WTC11 (cell line): ENCODE measurements around the gene FAM118B. TPM values are rescaled to one million over a fixed set of nuclear protein-coding genes. Genes with fewer than 3 reads are reported as not detected.
A peak's percentile ranks its signal among the peaks of the same experiment; 100 is the strongest.

Experiments
- ATAC-seq: fragments of 200-7000 bp; cut with Tn5 transposase; 2 replicates; pipeline ENCODE4 v1.10.0; 2021; ENCODE audit warnings: mild to moderate bottlenecking, moderate library complexity
- CTCF ChIA-PET: fragments of 300-600 bp; sonication (Branson Sonifier 250); formaldehyde crosslinking; loops from one replicate; lab custom pipeline; 2021; ENCODE audit warnings: antibody characterized with exemption; lab: Charles Lee
- POLR2A ChIA-PET: fragments of 350-600 bp; sonication (Branson Sonifier 250); formaldehyde crosslinking; loops from one replicate; lab custom pipeline; 2021; ENCODE audit warnings: antibody characterized with exemption; lab: Charles Lee
- DNase-seq: peaks from one replicate; pipeline ENCODE4 v3.0.0; 2021; ENCODE audit warnings: low spot score
- H3K27ac Mint-ChIP-seq: 2 replicates; pipeline ENCODE4 v1.8.0; 2021; ENCODE audit warnings: mixed read lengths
- H3K27me3 Mint-ChIP-seq: 2 replicates; pipeline ENCODE4 v1.8.0; 2021; ENCODE audit warnings: low read depth, mild to moderate bottlenecking, moderate library complexity, mixed read lengths
- H3K36me3 Mint-ChIP-seq: 2 replicates; pipeline ENCODE4 v1.8.0; 2021; ENCODE audit warnings: mixed read lengths
- H3K4me1 Mint-ChIP-seq: 2 replicates; pipeline ENCODE4 v1.8.0; 2022; ENCODE audit warnings: mixed read lengths
- H3K4me3 Mint-ChIP-seq: 2 replicates; pipeline ENCODE4 v1.8.0; 2021; ENCODE audit warnings: mild to moderate bottlenecking, moderate library complexity, mixed read lengths
- H3K9me3 Mint-ChIP-seq: 2 replicates; pipeline ENCODE4 v1.8.0; 2021; ENCODE audit warnings: mixed read lengths
- AR ChIP-seq: fragments of 250-450 bp; sonication (Bioruptor Pico); IDR thresholded peaks from 2 replicates; pipeline ENCODE4 v1.9.0; 2021; ENCODE audit warnings: mild to moderate bottlenecking
- ATF2 ChIP-seq: sonication (generic); formaldehyde crosslinking; IDR thresholded peaks from 2 replicates; pipeline ENCODE4 v1.8.1; 2022; ENCODE audit warnings: low read depth, missing genetic modification reagents, borderline replicate concordance
- ATF6 ChIP-seq: sonication (generic); formaldehyde crosslinking; IDR thresholded peaks from 2 replicates; pipeline ENCODE4 v1.8.1; 2023; ENCODE audit warnings: mild to moderate bottlenecking, missing genetic modification reagents
- CDX4 ChIP-seq: fragments of 250-450 bp; sonication (Bioruptor Pico); IDR thresholded peaks from 2 replicates; pipeline ENCODE4 v1.9.0; 2021; ENCODE audit warnings: moderate library complexity, mild to moderate bottlenecking, inconsistent platforms, borderline replicate concordance
- CREM ChIP-seq: sonication (generic); formaldehyde crosslinking; IDR thresholded peaks from 2 replicates; pipeline ENCODE4 v1.8.1; 2022; ENCODE audit warnings: mild to moderate bottlenecking, missing genetic modification reagents, moderate library complexity
- ESRRA ChIP-seq: sonication (generic); formaldehyde crosslinking; IDR thresholded peaks from 2 replicates; pipeline ENCODE4 v1.8.1; 2022; ENCODE audit warnings: mild to moderate bottlenecking, missing genetic modification reagents, borderline replicate concordance
- ETV6 ChIP-seq: sonication (generic); formaldehyde crosslinking; IDR thresholded peaks from 2 replicates; pipeline ENCODE4 v1.8.1; 2022; ENCODE audit warnings: mild to moderate bottlenecking, missing genetic modification reagents
- FOXP1 ChIP-seq: sonication (generic); formaldehyde crosslinking; IDR thresholded peaks from 2 replicates; pipeline ENCODE4 v1.8.0; 2022; ENCODE audit warnings: missing genetic modification reagents, mild to moderate bottlenecking, moderate library complexity, borderline replicate concordance
- FOXP4 ChIP-seq: sonication (generic); formaldehyde crosslinking; IDR thresholded peaks from 2 replicates; pipeline ENCODE4 v1.8.0; 2022; ENCODE audit warnings: mild to moderate bottlenecking, missing genetic modification reagents
- GTF2I ChIP-seq: fragments of 250-450 bp; sonication (Bioruptor Pico); conservative IDR thresholded peaks from 2 replicates; pipeline ENCODE4 v1.4.0; 2021; ENCODE audit warnings: mild to moderate bottlenecking
- HMGA2 ChIP-seq: fragments of 250-450 bp; sonication (Bioruptor Pico); IDR thresholded peaks from 2 replicates; pipeline ENCODE4 v1.4.0; 2021; ENCODE audit warnings: mild to moderate bottlenecking, moderate library complexity
- IRF2 ChIP-seq: sonication (generic); formaldehyde crosslinking; IDR thresholded peaks from 2 replicates; pipeline ENCODE4 v1.8.0; 2022; ENCODE audit warnings: low read depth, missing genetic modification reagents, borderline replicate concordance
- JAZF1 ChIP-seq: fragments of 250-450 bp; sonication (Bioruptor Pico); IDR thresholded peaks from 2 replicates; pipeline ENCODE4 v1.9.0; 2021; ENCODE audit warnings: moderate library complexity, mild to moderate bottlenecking, inconsistent platforms
- MAX ChIP-seq: sonication (generic); formaldehyde crosslinking; IDR thresholded peaks from 2 replicates; pipeline ENCODE4 v1.8.0; 2022; ENCODE audit warnings: mild to moderate bottlenecking, missing genetic modification reagents
- SP1 ChIP-seq: sonication (generic); formaldehyde crosslinking; conservative IDR thresholded peaks from 2 replicates; pipeline ENCODE4 v1.8.1; 2022; ENCODE audit warnings: missing genetic modification reagents
- TEAD4 ChIP-seq: sonication (generic); formaldehyde crosslinking; IDR thresholded peaks from 2 replicates; pipeline ENCODE4 v1.8.0; 2022; ENCODE audit warnings: mild to moderate bottlenecking, missing genetic modification reagents
- ZNF138 ChIP-seq: sonication (generic); formaldehyde crosslinking; conservative IDR thresholded peaks from 2 replicates; pipeline ENCODE4 v1.8.1; 2022; ENCODE audit warnings: mild to moderate bottlenecking, moderate library complexity, missing genetic modification reagents
- ZNF219 ChIP-seq: sonication (generic); formaldehyde crosslinking; IDR thresholded peaks from 2 replicates; pipeline ENCODE4 v1.8.0; 2023; ENCODE audit warnings: missing genetic modification reagents, mild to moderate bottlenecking, borderline replicate concordance
- ZNF416 ChIP-seq: fragments of 250-450 bp; sonication (Bioruptor Pico); IDR thresholded peaks from 2 replicates; pipeline ENCODE4 v1.9.0; 2021; ENCODE audit warnings: mild to moderate bottlenecking, inconsistent platforms
- total RNA-seq: library from RNA; stranded (reverse); gene quantifications from 3 replicates; pipeline ENCODE4 v1.2.3, GENCODE V29; 2021

The FAM118B gene
- total RNA-seq, 1 experiment from 2014 or later, result 35.3 TPM

GRCh38 chr11:126188332-126189108 is 23.1 kb upstream of the FAM118B start:
- Mint-ChIP-seq H3K4me3 (no peak overlapping the region), H3K27me3 (no peaks in the 10 kb centered on the region), H3K9me3 (no peaks in the 10 kb centered on the region), H3K4me1 (peaks cover 6% of the 10 kb centered on the region), H3K36me3 (peaks cover 14% of the 10 kb centered on the region; the same call in 1 of the 2 replicates), H3K27ac (peak overlapping the region; percentile 77)
- no peak for TF ChIP-seq ATF6 (CRISPR knock-in tag)
- TF ChIP-seq IRF2 (CRISPR knock-in tag), result no peak
- no peak for TF ChIP-seq CDX4 (CRISPR knock-in tag)
- no peak for TF ChIP-seq ZNF416 (CRISPR knock-in tag)
- no peak for TF ChIP-seq ESRRA
- no peak for TF ChIP-seq FOXP1 (CRISPR knock-in tag)
- no peak for TF ChIP-seq ZNF138 (CRISPR knock-in tag)
- TF ChIP-seq CREM (CRISPR knock-in tag), result no peak
- no peak for TF ChIP-seq ATF2
- no peak for TF ChIP-seq JAZF1 (CRISPR knock-in tag)
- no peak for TF ChIP-seq GTF2I (CRISPR knock-in tag)
- no peak for TF ChIP-seq MAX (CRISPR knock-in tag)
- TF ChIP-seq AR (CRISPR knock-in tag), result no peak
- TF ChIP-seq TEAD4 (CRISPR knock-in tag), result no peak
- DNase-seq (no peak), ATAC-seq (no peak)
- POLR2A ChIA-PET, result no interaction called here
- CTCF ChIA-PET, result interaction anchor here (0.7 to 2.2 kb wide), 5 partner anchors 97 to 246 kb away, joined by 3 to 9 read pairs (median 3); no protein-coding TSS in a partner anchor

- DNase-seq (no peak), ATAC-seq (no peak)
- Mint-ChIP-seq H3K9me3 (no peaks in the 10 kb centered on the region), H3K4me3 (no peak overlapping the region), H3K4me1 (peaks cover 6% of the 10 kb centered on the region), H3K27ac (peak overlapping the region; percentile 55; the same call in 1 of the 2 replicates), H3K36me3 (peaks cover 16% of the 10 kb centered on the region; the same call in 1 of the 2 replicates), H3K27me3 (no peaks in the 10 kb centered on the region)
- ChIA-PET POLR2A (no interaction called here), CTCF (interaction anchor here (0.8 to 1.8 kb wide), 4 partner anchors 98 to 258 kb away, joined by 3 to 7 read pairs (median 3); no protein-coding TSS in a partner anchor)
- TF ChIP-seq HMGA2 (CRISPR knock-in tag), result no peak
- no peak for TF ChIP-seq ZNF219 (CRISPR knock-in tag)
- no peak for TF ChIP-seq AR (CRISPR knock-in tag)
- no peak for TF ChIP-seq ETV6 (CRISPR knock-in tag)
- no peak for TF ChIP-seq FOXP4 (CRISPR knock-in tag)
- no peak for TF ChIP-seq SP1 (CRISPR knock-in tag)
Observed at GRCh38 chr11:126189109-126189929, 22.3 kb upstream of the FAM118B start.
